H9 (cell line): ENCODE measurements around the gene ATPAF2. TPM values are rescaled to one million over a fixed set of nuclear protein-coding genes. Genes with fewer than 3 reads are reported as not detected.

Source experiments
- DNase-seq: peaks from one replicate; pipeline ENCODE4 v3.0.0-alpha.2; 2017
- H2AFZ ChIP-seq: one replicate; pipeline ENCODE4 v1.6.1; 2013; ENCODE audit warnings: mild to moderate bottlenecking, low read length, control low read depth, moderate library complexity
- H2AK5ac ChIP-seq: 2 replicates; pipeline ENCODE4 v1.6.1; 2013; ENCODE audit warnings: low read length, control low read depth, mixed read lengths; ENCODE audit not compliant: insufficient read length
- H2BK120ac ChIP-seq: one replicate; pipeline ENCODE4 v1.6.1; 2013; ENCODE audit warnings: low read depth, mild to moderate bottlenecking, low read length, control low read depth, inconsistent platforms; ENCODE audit not compliant: poor library complexity, severe bottlenecking
- H2BK12ac ChIP-seq: 2 replicates; pipeline ENCODE4 v1.6.1; 2013; ENCODE audit warnings: low read length, control low read depth, mixed read lengths, low read depth; ENCODE audit not compliant: insufficient read length
- H2BK15ac ChIP-seq: 2 replicates; pipeline ENCODE4 v1.6.1; 2013; ENCODE audit warnings: low read depth, low read length, control low read depth
- H2BK20ac ChIP-seq: one replicate; pipeline ENCODE4 v1.6.1; 2013; ENCODE audit warnings: low read depth, mild to moderate bottlenecking, low read length, control low read depth, inconsistent platforms; ENCODE audit not compliant: poor library complexity, severe bottlenecking
- H2BK5ac ChIP-seq: 2 replicates; pipeline ENCODE4 v1.6.1; 2013; ENCODE audit warnings: low read length, control low read depth, mixed read lengths; ENCODE audit not compliant: insufficient read length
- H3K14ac ChIP-seq: 2 replicates; pipeline ENCODE4 v1.6.1; 2013; ENCODE audit warnings: low read length, control low read depth; ENCODE audit not compliant: insufficient read depth
- H3K18ac ChIP-seq: 2 replicates; pipeline ENCODE4 v1.6.1; 2013; ENCODE audit warnings: low read depth, mild to moderate bottlenecking, mixed read lengths, low read length, control low read depth; ENCODE audit not compliant: insufficient read length
- H3K23ac ChIP-seq: 2 replicates; pipeline ENCODE4 v1.6.1; 2013; ENCODE audit warnings: low read length, control low read depth, mixed read lengths, low read depth; ENCODE audit not compliant: insufficient read length
- H3K23me2 ChIP-seq: 2 replicates; pipeline ENCODE4 v1.6.1; 2013; ENCODE audit warnings: low read depth, mild to moderate bottlenecking, mixed read lengths, low read length, control low read depth; ENCODE audit not compliant: insufficient read length, poor library complexity, severe bottlenecking
- H3K27ac ChIP-seq: 2 replicates; pipeline ENCODE4 v1.5.1; 2013; ENCODE audit warnings: low read length, control low read depth, mixed read lengths, low read depth; ENCODE audit not compliant: insufficient read length
- H3K27me3 ChIP-seq: 2 replicates; pipeline ENCODE4 v1.6.1; 2013; ENCODE audit warnings: low read length, control low read depth, inconsistent platforms; ENCODE audit not compliant: insufficient read depth
- H3K4ac ChIP-seq: 2 replicates; pipeline ENCODE4 v1.6.1; 2013; ENCODE audit warnings: low read depth, mild to moderate bottlenecking, control low read depth, inconsistent platforms, low read length, moderate library complexity
- H3K4me1 ChIP-seq: 2 replicates; pipeline ENCODE4 v1.6.1; 2013; ENCODE audit warnings: low read length, control low read depth, inconsistent platforms; ENCODE audit not compliant: insufficient read depth
- H3K4me2 ChIP-seq: 2 replicates; pipeline ENCODE4 v1.6.1; 2013; ENCODE audit warnings: low read length, control low read depth, mixed read lengths; ENCODE audit not compliant: insufficient read length, insufficient read depth
- H3K56ac ChIP-seq: 2 replicates; pipeline ENCODE4 v1.6.1; 2013; ENCODE audit warnings: low read depth, mild to moderate bottlenecking, mixed read lengths, low read length, control low read depth; ENCODE audit not compliant: insufficient read length
- H3K79me1 ChIP-seq: 2 replicates; pipeline ENCODE4 v1.6.1; 2013; ENCODE audit warnings: low read depth, mild to moderate bottlenecking, moderate library complexity, low read length, control low read depth, inconsistent platforms; ENCODE audit not compliant: insufficient read depth, poor library complexity, severe bottlenecking
- H3K79me2 ChIP-seq: 2 replicates; pipeline ENCODE4 v1.6.1; 2013; ENCODE audit warnings: low read length, control low read depth, inconsistent platforms; ENCODE audit not compliant: insufficient read depth
- H3K9ac ChIP-seq: 2 replicates; pipeline ENCODE4 v1.6.1; 2013; ENCODE audit warnings: low read length, control low read depth, mixed read lengths; ENCODE audit not compliant: insufficient read length; ENCODE audit errors: extremely low read depth
- H3K9me3 ChIP-seq: one replicate; pipeline ENCODE4 v1.6.1; 2013; ENCODE audit warnings: low read depth, low read length, inconsistent platforms; ENCODE audit not compliant: control insufficient read depth
- H3T11ph ChIP-seq: one replicate; pipeline ENCODE4 v1.6.1; 2013; ENCODE audit warnings: mild to moderate bottlenecking, low read length, control low read depth, inconsistent platforms
- H4K20me1 ChIP-seq: one replicate; pipeline ENCODE4 v1.6.1; 2013; ENCODE audit not compliant: control insufficient read depth, insufficient read length, insufficient read depth
- H4K5ac ChIP-seq: 2 replicates; pipeline ENCODE4 v1.6.1; 2013; ENCODE audit warnings: low read depth, mild to moderate bottlenecking, mixed read lengths, low read length, control low read depth; ENCODE audit not compliant: insufficient read length
- H4K8ac ChIP-seq: replicated peaks from 2 replicates; pipeline ENCODE4 v1.6.1; 2013; ENCODE audit warnings: low read length, control low read depth, mixed read lengths, low read depth; ENCODE audit not compliant: insufficient read length
- H4K91ac ChIP-seq: 2 replicates; pipeline ENCODE4 v1.6.1; 2013; ENCODE audit warnings: low read depth, mild to moderate bottlenecking, moderate library complexity, mixed read lengths, low read length, control low read depth; ENCODE audit not compliant: insufficient read length
- H3K27ac Mint-ChIP-seq, 3 experiments: 2 replicates in 2 of 3; 3 replicates in 1 of 3; pipeline ENCODE4 v1.8.0; 2020 to 2021; ENCODE audit warnings: mixed read lengths in 3 of 3, mild to moderate bottlenecking in 1 of 3, moderate library complexity in 1 of 3
- H3K27me3 Mint-ChIP-seq: 2 replicates; pipeline ENCODE4 v1.8.0; 2021; ENCODE audit warnings: low read depth, mild to moderate bottlenecking, moderate library complexity, mixed read lengths
- H3K36me3 Mint-ChIP-seq, 3 experiments: 2 replicates in 2 of 3; 3 replicates in 1 of 3; pipeline ENCODE4 v1.8.0; 2020 to 2021; ENCODE audit warnings: low read depth in 3 of 3, mixed read lengths in 3 of 3; ENCODE audit not compliant: insufficient read depth in 1 of 3
- H3K4me1 Mint-ChIP-seq, 2 experiments: 2 replicates each; pipeline ENCODE4 v1.8.0; 2020; ENCODE audit warnings: mixed read lengths in 2 of 2
- H3K4me3 Mint-ChIP-seq, 2 experiments: 2 replicates in 1 of 2; 3 replicates in 1 of 2; pipeline ENCODE4 v1.8.0; 2020 to 2021; ENCODE audit warnings: mild to moderate bottlenecking in 2 of 2, mixed read lengths in 2 of 2, moderate library complexity in 1 of 2
- H3K9me3 Mint-ChIP-seq, 2 experiments: 2 replicates in 1 of 2; 3 replicates in 1 of 2; pipeline ENCODE4 v1.8.0; 2020; ENCODE audit warnings: mild to moderate bottlenecking in 2 of 2, mixed read lengths in 2 of 2, moderate library complexity in 1 of 2
- WGBS: extraction: QIAGEN DNeasy Blood & Tissue Kit; methylation state at CpG from one replicate; pipeline ENCODE4 v1.1.7; 2013; ENCODE audit warnings: missing lambda C conversion rate, low lambda C conversion rate, mixed read lengths; ENCODE audit not compliant: insufficient read length; ENCODE audit errors: extremely low coverage; 5-methylcytosine and 5-hydroxymethylcytosine counted together
- total RNA-seq: library from RNA; stranded (reverse); gene quantifications from 2 replicates; pipeline ENCODE4 v1.2.1, GENCODE V29; 2021
- TF ChIP-seq, protein P1 (sequence below): fragments of 200-600 bp; sonication (generic); conservative IDR thresholded peaks from 3 replicates; pipeline ENCODE4 v1.8.0; 2021; ENCODE audit warnings: antibody characterized with exemption, mild to moderate bottlenecking

ATPAF2 gene
- total RNA-seq, 1 experiment from 2014 or later = 21.4 TPM

DNA sequence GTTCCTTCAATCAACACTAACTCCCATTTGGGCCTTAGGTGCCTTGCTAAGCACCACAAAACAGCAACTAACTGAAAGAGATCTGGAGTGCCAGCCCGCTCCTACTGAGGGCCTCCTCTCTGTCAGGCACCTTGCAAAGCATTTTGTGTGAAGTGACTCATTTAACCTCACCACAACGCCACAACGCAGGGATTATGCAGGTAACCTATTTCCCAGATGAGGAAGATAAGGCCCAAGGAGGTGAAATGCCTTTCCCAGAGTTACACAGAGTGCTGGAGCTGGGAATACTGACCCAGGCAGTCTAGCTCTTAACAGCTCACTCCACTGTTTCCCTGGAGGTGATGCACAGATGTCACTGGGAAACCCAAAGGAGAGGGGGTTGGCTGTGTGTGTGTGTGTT, 33.5 kb downstream of the ATPAF2 start:
- no CpG with 5 or more reads among the region's 3 CpGs for WGBS
- H3K36me3 Mint-ChIP-seq = peaks cover 0 to 3% (median 0%) of the 10 kb centered on the region in 3 experiments; a peak in 2 of 7 replicates
- TF ChIP-seq, protein P1, sequence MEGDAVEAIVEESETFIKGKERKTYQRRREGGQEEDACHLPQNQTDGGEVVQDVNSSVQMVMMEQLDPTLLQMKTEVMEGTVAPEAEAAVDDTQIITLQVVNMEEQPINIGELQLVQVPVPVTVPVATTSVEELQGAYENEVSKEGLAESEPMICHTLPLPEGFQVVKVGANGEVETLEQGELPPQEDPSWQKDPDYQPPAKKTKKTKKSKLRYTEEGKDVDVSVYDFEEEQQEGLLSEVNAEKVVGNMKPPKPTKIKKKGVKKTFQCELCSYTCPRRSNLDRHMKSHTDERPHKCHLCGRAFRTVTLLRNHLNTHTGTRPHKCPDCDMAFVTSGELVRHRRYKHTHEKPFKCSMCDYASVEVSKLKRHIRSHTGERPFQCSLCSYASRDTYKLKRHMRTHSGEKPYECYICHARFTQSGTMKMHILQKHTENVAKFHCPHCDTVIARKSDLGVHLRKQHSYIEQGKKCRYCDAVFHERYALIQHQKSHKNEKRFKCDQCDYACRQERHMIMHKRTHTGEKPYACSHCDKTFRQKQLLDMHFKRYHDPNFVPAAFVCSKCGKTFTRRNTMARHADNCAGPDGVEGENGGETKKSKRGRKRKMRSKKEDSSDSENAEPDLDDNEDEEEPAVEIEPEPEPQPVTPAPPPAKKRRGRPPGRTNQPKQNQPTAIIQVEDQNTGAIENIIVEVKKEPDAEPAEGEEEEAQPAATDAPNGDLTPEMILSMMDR = no peak

More for the DNA sequence above, 33.5 kb downstream of the ATPAF2 start:
- H3K9me3 ChIP-seq = no peaks in the 10 kb centered on the region
- no peak overlapping the region for H2BK5ac ChIP-seq
- no peak overlapping the region for H3K27ac Mint-ChIP-seq
- no peak overlapping the region for H2BK120ac ChIP-seq
- no peak overlapping the region for H3K9ac ChIP-seq
- no peaks in the 10 kb centered on the region for H3K27me3 ChIP-seq
- no peak overlapping the region for H3K56ac ChIP-seq
- no peaks in the 10 kb centered on the region for H3K79me2 ChIP-seq
- no peak overlapping the region for H3K18ac ChIP-seq
- no peaks in the 10 kb centered on the region for H4K20me1 ChIP-seq
- no peak overlapping the region for H3K23ac ChIP-seq
- H2BK20ac ChIP-seq = no peak overlapping the region
- no peaks in the 10 kb centered on the region for H3K79me1 ChIP-seq
- H2AK5ac ChIP-seq = no peak overlapping the region
- no peak overlapping the region; a peak in 1 of 5 replicates for H3K4me3 Mint-ChIP-seq
- H3K27me3 Mint-ChIP-seq = peaks cover 8% of the 10 kb centered on the region
- no peak overlapping the region for H3K14ac ChIP-seq
- no peak overlapping the region for H2AFZ ChIP-seq
- H3K27ac ChIP-seq = no peak overlapping the region
- peaks cover 8 to 22% of the 10 kb centered on the region in 2 experiments for H3K4me1 Mint-ChIP-seq
- H3T11ph ChIP-seq = no peak overlapping the region
- no peak overlapping the region for H4K8ac ChIP-seq
- H2BK15ac ChIP-seq = no peak overlapping the region
- H3K4me1 ChIP-seq = no peaks in the 10 kb centered on the region
- no peak for DNase-seq
- H3K4ac ChIP-seq = no peak overlapping the region
- no peaks in the 10 kb centered on the region for H3K23me2 ChIP-seq
- no peaks in the 10 kb centered on the region for H3K9me3 Mint-ChIP-seq
- no peak overlapping the region for H2BK12ac ChIP-seq
- H4K5ac ChIP-seq = no peak overlapping the region
- no peak overlapping the region for H4K91ac ChIP-seq
- no peak overlapping the region for H3K4me2 ChIP-seq
